ENCODE measurements around the gene ZBTB20.

Gene ZBTB20

DNA sequence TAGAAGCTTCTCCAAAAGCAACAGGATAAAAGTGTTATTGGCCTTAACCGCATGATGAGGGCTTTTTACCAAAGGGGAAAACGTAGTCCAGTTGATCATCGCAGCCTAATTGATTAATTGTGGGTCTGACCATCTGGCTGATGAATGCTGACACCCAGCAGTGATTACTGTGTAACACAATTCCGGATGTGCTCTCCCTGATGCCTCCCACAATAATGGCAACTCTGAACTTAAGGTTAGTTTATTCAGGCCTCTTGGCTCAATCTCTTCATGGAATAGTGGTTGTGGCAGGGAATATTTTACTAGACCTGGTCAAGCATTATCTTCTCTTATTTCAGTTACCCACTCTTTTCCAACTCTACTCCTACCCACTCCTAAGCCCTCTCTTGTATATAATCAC, 520.3 kb downstream of the ZBTB20 start:
- no peak overlapping the region for H3K4me3 ChIP-seq (ENCODE audit: low read depth, low read length)
- no peak for DNase-seq (ENCODE audit: low read depth)
- TF ChIP-seq, protein P1, sequence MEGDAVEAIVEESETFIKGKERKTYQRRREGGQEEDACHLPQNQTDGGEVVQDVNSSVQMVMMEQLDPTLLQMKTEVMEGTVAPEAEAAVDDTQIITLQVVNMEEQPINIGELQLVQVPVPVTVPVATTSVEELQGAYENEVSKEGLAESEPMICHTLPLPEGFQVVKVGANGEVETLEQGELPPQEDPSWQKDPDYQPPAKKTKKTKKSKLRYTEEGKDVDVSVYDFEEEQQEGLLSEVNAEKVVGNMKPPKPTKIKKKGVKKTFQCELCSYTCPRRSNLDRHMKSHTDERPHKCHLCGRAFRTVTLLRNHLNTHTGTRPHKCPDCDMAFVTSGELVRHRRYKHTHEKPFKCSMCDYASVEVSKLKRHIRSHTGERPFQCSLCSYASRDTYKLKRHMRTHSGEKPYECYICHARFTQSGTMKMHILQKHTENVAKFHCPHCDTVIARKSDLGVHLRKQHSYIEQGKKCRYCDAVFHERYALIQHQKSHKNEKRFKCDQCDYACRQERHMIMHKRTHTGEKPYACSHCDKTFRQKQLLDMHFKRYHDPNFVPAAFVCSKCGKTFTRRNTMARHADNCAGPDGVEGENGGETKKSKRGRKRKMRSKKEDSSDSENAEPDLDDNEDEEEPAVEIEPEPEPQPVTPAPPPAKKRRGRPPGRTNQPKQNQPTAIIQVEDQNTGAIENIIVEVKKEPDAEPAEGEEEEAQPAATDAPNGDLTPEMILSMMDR (conservative IDR thresholded peaks at IDR 0.05; ENCODE audit: low read depth, low read length), result no peak

DNA sequence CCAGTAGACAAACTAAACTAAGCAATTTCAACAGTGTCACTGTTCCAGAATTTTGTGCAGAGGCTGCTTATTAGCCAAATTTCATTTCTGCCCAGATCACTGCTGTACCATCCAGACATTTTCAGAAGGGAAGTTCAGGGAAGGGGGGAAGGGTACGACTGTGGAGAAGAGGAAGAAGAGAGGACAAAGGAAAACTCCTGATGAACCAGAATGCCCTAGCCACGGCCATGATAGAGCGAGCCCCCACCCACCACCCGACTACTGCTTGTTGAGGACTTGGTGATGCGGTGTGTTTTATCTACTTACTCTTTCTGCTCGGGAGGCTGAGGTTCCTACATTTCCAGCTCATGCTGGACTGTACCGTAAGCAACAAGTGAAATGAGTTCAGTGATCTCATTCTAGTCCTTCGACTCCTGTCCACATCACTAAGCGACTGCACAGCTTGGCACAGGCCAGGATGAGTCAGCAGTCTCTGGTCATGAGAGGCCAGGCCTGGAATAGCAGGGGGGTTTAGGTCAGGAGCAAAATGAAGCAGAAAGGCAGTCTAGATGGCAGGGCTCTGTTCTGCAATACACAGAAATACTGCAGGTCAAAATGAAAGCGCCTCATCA, 522.4 kb downstream of the ZBTB20 start:
- TF ChIP-seq, protein P1 (conservative IDR thresholded peaks at IDR 0.05; ENCODE audit: low read depth, low read length), result no peak
- peak overlapping the region; percentile 53 for H3K4me3 ChIP-seq (ENCODE audit: low read depth, low read length)

DNA sequence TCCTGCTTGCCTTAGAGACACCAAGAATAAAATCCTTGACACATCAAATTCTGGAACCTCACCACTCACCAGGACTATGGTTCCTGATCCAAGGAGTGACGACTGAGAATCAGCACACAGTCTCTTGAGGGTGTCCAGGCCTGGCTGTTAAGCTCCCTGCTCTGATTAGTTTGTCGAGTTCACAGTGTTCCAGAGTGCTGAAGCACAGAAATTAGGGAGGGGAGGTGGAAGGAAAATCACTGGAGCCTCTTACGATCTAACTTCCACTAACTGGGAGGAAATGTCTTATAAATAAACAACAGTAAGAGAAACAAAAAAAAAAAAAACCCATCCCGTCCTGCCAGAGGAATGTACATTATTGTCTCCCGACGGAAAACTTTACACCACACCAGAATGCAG, 523.0 kb downstream of the ZBTB20 start:
- peak overlapping the region; percentile 53 for H3K4me3 ChIP-seq (ENCODE audit: low read depth, low read length)
- TF ChIP-seq, protein P1 (conservative IDR thresholded peaks at IDR 0.05; ENCODE audit: low read depth, low read length), result no peak
- DNase-seq (ENCODE audit: low read depth), result peak; percentile 77

More for the DNA sequence above, 522.4 kb downstream of the ZBTB20 start:
- peak; percentile 99 for DNase-seq (ENCODE audit: low read depth)

DNA sequence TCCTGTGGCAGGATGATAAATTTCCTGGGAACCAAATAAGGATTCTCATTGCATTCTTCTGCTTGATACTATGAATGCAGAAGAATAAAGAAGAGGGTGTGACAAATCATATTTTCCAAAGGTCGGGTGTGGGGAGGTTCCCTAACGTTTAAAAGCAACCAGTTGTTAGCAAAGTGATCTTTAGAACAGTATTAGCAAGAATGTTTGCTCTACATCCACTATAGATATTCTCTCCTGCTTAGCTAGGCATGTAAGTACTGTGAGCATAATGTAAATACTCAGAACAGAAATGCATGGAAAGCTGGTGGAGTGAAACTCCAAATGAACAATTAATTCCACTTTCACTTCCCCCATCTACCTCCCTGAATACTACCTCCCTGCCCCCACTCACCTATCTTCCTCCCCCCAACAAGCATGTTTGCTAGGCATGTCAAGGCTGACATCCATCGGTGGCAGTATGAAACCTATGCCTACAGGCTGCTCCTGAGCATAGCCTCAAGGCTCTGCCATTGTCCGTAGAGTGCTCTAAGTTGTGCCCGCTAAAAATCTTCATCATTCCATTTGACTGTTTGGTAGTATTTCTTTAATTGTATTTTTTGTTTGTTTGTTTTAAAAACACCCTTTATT, 523.6 kb downstream of the ZBTB20 start:
- TF ChIP-seq, protein P1 (conservative IDR thresholded peaks at IDR 0.05; ENCODE audit: low read depth, low read length), result no peak
- peak overlapping the region; percentile 53 for H3K4me3 ChIP-seq (ENCODE audit: low read depth, low read length)
- DNase-seq (ENCODE audit: low read depth), result peak; percentile 41

DNA sequence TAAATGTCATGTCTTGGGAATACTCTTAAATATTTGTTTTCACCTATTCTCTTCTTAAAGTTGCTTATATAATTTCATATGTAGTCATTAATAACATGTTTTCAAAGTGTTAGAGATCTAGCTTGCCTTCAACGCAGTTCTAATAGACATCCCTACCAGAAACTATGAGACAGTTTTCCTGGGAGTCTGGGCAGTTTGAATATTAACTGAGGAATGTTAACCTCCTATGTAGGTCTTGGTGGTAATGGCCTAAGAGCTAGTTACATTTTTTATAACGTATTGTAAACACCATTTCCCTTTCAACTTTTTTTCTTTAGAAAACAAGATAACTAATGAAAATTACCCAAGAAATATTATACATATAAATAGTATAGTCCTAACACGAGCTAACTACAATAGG, 525.1 kb downstream of the ZBTB20 start:
- no peak overlapping the region for H3K4me3 ChIP-seq (ENCODE audit: low read depth, low read length)
- TF ChIP-seq, protein P1 (conservative IDR thresholded peaks at IDR 0.05; ENCODE audit: low read depth, low read length), result no peak
- DNase-seq (ENCODE audit: low read depth), result peak; percentile 55

DNA sequence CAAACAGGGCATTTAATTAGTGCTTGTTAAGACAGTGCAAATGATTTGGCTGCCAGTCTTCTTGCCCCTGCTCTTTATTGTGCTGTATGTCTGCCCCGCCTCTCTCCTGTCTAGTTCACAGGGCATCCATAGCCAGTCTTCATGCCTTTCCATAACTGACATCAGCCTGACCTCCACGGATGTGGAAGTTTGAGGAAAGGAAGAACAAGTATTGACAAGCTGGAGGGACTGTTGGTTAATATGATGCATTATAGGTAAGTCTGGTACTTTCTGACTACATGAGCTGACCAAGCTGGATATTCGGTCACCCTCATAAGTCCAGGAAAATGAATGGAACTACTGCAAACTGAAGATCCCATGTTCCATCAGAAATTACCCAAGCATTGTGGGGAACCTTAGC, 527.3 kb downstream of the ZBTB20 start:
- no peak for DNase-seq (ENCODE audit: low read depth)
- TF ChIP-seq, protein P1 (conservative IDR thresholded peaks at IDR 0.05; ENCODE audit: low read depth, low read length), result no peak

More for the DNA sequence above, 527.3 kb downstream of the ZBTB20 start:
- no peak overlapping the region for H3K4me3 ChIP-seq (ENCODE audit: low read depth, low read length)
